Caco-2 (cell line): ENCODE results near the gene KIF26B. TPM values are rescaled to one million over a fixed set of nuclear protein-coding genes. Genes with fewer than 3 reads are reported as not detected.

Experiments
- BruUV-seq: library from RNA; stranded (reverse); fragments of 400-500 nt; replicated peaks from 2 replicates; lab custom pipeline; 2021; lab: Mats Ljungman, UMichigan
- CTCF ChIA-PET: fragments of 300-600 bp; sonication (Branson Sonifier 250); formaldehyde crosslinking; loops from one replicate; lab custom pipeline; 2022; ENCODE audit warnings: antibody characterized with exemption; lab: Charles Lee
- POLR2A ChIA-PET: fragments of 300-600 bp; sonication (Branson Sonifier 250); formaldehyde crosslinking; loops from one replicate; lab custom pipeline; 2022; ENCODE audit warnings: antibody characterized with exemption; lab: Charles Lee
- DNase-seq, 2 experiments: peaks; one replicate each; pipeline versions ENCODE4 v3.0.0 to v3.0.0-alpha.2; 2020 to 2022
- H3K27me3 ChIP-seq: replicated peaks from 2 replicates; pipeline ENCODE4 v1.6.0; 2011; ENCODE audit warnings: low read length; ENCODE audit not compliant: control insufficient read depth, insufficient read depth
- H3K36me3 ChIP-seq: 2 replicates; pipeline ENCODE4 v1.5.1; 2011; ENCODE audit warnings: low read length; ENCODE audit not compliant: control insufficient read depth, insufficient read depth
- H3K4me1 ChIP-seq: fragments of 250-450 bp; sonication (Bioruptor Pico); 2 replicates; pipeline ENCODE4 v1.5.1; 2020; ENCODE audit warnings: mild to moderate bottlenecking
- H3K4me3 ChIP-seq: 2 replicates; pipeline ENCODE4 v1.5.1; 2011; ENCODE audit warnings: low read depth, mild to moderate bottlenecking, control low read depth, low read length
- H3K9me3 ChIP-seq: fragments of 250-450 bp; sonication (Bioruptor Pico); 2 replicates; pipeline ENCODE4 v1.5.1; 2020; ENCODE audit warnings: mild to moderate bottlenecking, moderate library complexity
- H3K27ac Mint-ChIP-seq: one replicate; pipeline ENCODE4 v1.8.0; 2022; ENCODE audit warnings: mixed read lengths; ENCODE audit not compliant: unreplicated experiment
- H3K27me3 Mint-ChIP-seq: one replicate; pipeline ENCODE4 v1.8.0; 2022; ENCODE audit warnings: mixed read lengths; ENCODE audit not compliant: insufficient read depth, unreplicated experiment
- H3K36me3 Mint-ChIP-seq: one replicate; pipeline ENCODE4 v1.8.0; 2022; ENCODE audit warnings: mild to moderate bottlenecking, mixed read lengths; ENCODE audit not compliant: insufficient read depth, unreplicated experiment
- H3K4me1 Mint-ChIP-seq: one replicate; pipeline ENCODE4 v1.8.0; 2022; ENCODE audit warnings: low read depth, mixed read lengths; ENCODE audit not compliant: unreplicated experiment
- H3K4me3 Mint-ChIP-seq: one replicate; pipeline ENCODE4 v1.8.0; 2022; ENCODE audit warnings: mild to moderate bottlenecking, moderate library complexity, mixed read lengths; ENCODE audit not compliant: unreplicated experiment
- H3K9me3 Mint-ChIP-seq: one replicate; pipeline ENCODE4 v1.8.0; 2022; ENCODE audit warnings: mixed read lengths; ENCODE audit not compliant: unreplicated experiment
- intact Hi-C: fragments of 100-400 bp; cut with micrococcal nuclease; formaldehyde crosslinking; loops from one replicate; pipeline ENCODE4 v1.10.0; 2022; ENCODE audit not compliant: unreplicated experiment
- total RNA-seq: library from RNA; stranded (reverse); gene quantifications from 2 replicates; pipeline ENCODE4 v1.2.3, GENCODE V29; 2022
- TF ChIP-seq, protein P1 (sequence below), 2 experiments: fragments of 200-600 bp in 1 of 2; IDR thresholded peaks; 1 replicate in 1 of 2; 2 replicates in 1 of 2; pipeline versions ENCODE4 v1.5.1 to v1.8.0; 2011 to 2022; ENCODE audit warnings: antibody characterized with exemption in 1 of 2, control low read depth in 1 of 2, inconsistent platforms in 1 of 2, low read depth in 1 of 2, low read length in 1 of 2, mild to moderate bottlenecking in 1 of 2, moderate library complexity in 1 of 2; ENCODE audit not compliant: insufficient read depth in 1 of 2, severe bottlenecking in 1 of 2, unreplicated experiment in 1 of 2

The KIF26B gene
- total RNA-seq, 1 experiment from 2014 or later, result 4.9 TPM

DNA sequence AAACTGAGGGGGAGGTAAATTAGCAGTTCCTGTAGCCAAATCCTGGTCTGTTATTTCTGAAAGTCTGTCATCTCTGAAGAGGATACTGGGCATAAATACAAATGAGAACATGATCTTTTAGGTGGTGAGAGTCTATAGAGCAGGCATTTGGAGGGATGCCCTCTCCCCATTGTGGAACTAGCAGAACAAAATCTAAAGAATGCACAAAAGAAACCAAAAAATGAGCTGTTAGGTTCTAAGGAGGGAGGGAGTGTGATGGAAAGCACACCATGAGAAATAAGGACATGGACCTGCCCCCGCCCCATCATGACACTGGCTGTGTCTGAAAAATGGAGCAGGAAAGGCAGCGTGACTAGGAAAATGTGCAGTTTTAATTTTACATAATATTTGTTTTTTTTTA is 262.0 kb downstream of the KIF26B start:
- no peak overlapping the region for H3K27ac Mint-ChIP-seq
- peaks cover 7% of the 10 kb centered on the region for H3K9me3 Mint-ChIP-seq
- BruUV-seq, result no TSS peak
- ChIA-PET CTCF (no interaction called here), POLR2A (no interaction called here)
- peaks cover 34% of the 10 kb centered on the region for H3K4me1 Mint-ChIP-seq
- Histone ChIP-seq H3K36me3 (no peaks in the 10 kb centered on the region; the same call in 1 of the 2 replicates), H3K27me3 (no peaks in the 10 kb centered on the region), H3K9me3 (no peaks in the 10 kb centered on the region), H3K4me3 (no peak overlapping the region), H3K4me1 (peaks cover 29% of the 10 kb centered on the region)
- TF ChIP-seq, protein P1, sequence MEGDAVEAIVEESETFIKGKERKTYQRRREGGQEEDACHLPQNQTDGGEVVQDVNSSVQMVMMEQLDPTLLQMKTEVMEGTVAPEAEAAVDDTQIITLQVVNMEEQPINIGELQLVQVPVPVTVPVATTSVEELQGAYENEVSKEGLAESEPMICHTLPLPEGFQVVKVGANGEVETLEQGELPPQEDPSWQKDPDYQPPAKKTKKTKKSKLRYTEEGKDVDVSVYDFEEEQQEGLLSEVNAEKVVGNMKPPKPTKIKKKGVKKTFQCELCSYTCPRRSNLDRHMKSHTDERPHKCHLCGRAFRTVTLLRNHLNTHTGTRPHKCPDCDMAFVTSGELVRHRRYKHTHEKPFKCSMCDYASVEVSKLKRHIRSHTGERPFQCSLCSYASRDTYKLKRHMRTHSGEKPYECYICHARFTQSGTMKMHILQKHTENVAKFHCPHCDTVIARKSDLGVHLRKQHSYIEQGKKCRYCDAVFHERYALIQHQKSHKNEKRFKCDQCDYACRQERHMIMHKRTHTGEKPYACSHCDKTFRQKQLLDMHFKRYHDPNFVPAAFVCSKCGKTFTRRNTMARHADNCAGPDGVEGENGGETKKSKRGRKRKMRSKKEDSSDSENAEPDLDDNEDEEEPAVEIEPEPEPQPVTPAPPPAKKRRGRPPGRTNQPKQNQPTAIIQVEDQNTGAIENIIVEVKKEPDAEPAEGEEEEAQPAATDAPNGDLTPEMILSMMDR (IDR thresholded peaks at IDR 0.05; ENCODE audit: insufficient read depth in 1 of 2, low read depth in 1 of 2, low read length in 1 of 2, severe bottlenecking in 1 of 2, unreplicated experiment in 1 of 2), result no peak
- DNase-seq, result no peak
- peaks cover 4% of the 10 kb centered on the region for H3K36me3 Mint-ChIP-seq
- intact Hi-C loops, result no loop called here
- no peaks in the 10 kb centered on the region for H3K27me3 Mint-ChIP-seq
- H3K4me3 Mint-ChIP-seq, result no peak overlapping the region

DNA sequence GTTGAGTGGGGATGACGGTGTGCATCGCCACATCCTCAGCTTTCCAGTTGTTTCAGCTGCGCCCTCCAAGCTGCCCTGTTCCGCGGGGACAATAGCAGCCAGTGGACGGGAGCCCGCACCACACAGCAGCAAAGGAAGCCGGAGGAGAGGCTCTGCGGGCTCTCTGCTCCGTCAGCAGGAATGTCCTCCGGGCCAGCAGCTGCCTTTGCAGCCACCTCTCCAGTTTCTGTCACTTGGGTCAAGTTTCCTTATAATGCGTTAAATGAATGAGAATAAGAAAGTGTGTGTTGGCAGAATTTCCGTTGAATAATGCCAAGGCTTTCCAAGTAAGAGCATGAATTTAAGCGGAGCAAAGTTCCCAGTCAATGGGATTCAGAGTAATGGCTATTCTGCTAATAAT is 263.3 kb downstream of the KIF26B start:
- Mint-ChIP-seq H3K36me3 (peaks cover 10% of the 10 kb centered on the region), H3K4me3 (no peak overlapping the region), H3K27me3 (no peaks in the 10 kb centered on the region), H3K4me1 (peaks cover 34% of the 10 kb centered on the region), H3K27ac (no peak overlapping the region), H3K9me3 (peaks cover 10% of the 10 kb centered on the region)
- BruUV-seq, result no TSS peak
- POLR2A ChIA-PET, result no interaction called here
- no peak overlapping the region for H3K4me3 ChIP-seq
- no peak for DNase-seq
- CTCF ChIA-PET, result no interaction called here
- TF ChIP-seq, protein P1 (IDR thresholded peaks at IDR 0.05; ENCODE audit: insufficient read depth in 1 of 2, low read depth in 1 of 2, low read length in 1 of 2, severe bottlenecking in 1 of 2, unreplicated experiment in 1 of 2), result no peak
- intact Hi-C loops, result no loop called here
- no peaks in the 10 kb centered on the region for H3K27me3 ChIP-seq
- no peaks in the 10 kb centered on the region; the same call in 1 of the 2 replicates for H3K36me3 ChIP-seq
- peaks cover 20% of the 10 kb centered on the region for H3K4me1 ChIP-seq
- no peaks in the 10 kb centered on the region for H3K9me3 ChIP-seq

DNA sequence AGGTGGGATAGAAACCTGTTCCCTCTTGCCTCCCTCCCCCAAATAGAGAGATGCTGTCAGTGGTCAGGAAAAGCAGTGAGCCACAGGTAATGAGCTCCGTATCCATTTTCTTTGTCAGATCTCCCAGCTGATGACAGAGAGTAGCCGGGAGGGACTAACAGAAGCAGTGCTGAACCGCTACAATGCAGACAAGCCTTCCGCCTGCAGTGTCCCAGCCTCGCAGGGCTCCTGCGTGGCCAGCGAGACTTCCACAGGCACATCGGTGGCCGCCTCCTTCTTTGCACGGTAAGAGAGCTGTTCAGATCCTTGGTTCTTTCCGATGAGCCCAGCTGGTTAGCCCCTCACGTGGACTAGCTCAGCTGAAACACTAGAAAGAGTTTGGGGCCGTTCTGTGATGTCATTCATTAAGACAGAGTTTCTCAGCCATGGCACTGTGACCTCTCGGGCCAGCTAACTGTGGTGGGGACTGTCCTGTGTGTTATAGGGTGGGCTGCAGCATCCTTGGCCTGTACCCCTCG is 264.7 kb downstream of the KIF26B start:
- CTCF ChIA-PET, result interaction anchor here (0.8 kb wide), 1 partner anchor 267 kb away, joined by 3 read pairs; no protein-coding TSS in a partner anchor
- no peak overlapping the region for H3K27ac Mint-ChIP-seq
- intact Hi-C loops, result no loop called here
- peaks cover 9% of the 10 kb centered on the region for H3K4me1 ChIP-seq
- TF ChIP-seq, protein P1 (IDR thresholded peaks at IDR 0.05; ENCODE audit: insufficient read depth in 1 of 2, low read depth in 1 of 2, low read length in 1 of 2, severe bottlenecking in 1 of 2, unreplicated experiment in 1 of 2), result no peak
- H3K27me3 ChIP-seq, result no peaks in the 10 kb centered on the region
- BruUV-seq, result no TSS peak
- H3K9me3 ChIP-seq, result no peaks in the 10 kb centered on the region
- H3K4me3 ChIP-seq, result no peak overlapping the region
- H3K4me3 Mint-ChIP-seq, result no peak overlapping the region
- POLR2A ChIA-PET, result no interaction called here
- H3K27me3 Mint-ChIP-seq, result no peaks in the 10 kb centered on the region
- peaks cover 11% of the 10 kb centered on the region for H3K36me3 Mint-ChIP-seq
- DNase-seq, result no peak
- peaks cover 26% of the 10 kb centered on the region for H3K4me1 Mint-ChIP-seq
- H3K9me3 Mint-ChIP-seq, result peaks cover 10% of the 10 kb centered on the region
- no peaks in the 10 kb centered on the region; the same call in 1 of the 2 replicates for H3K36me3 ChIP-seq
